GM12801 (cell line): Measurements from ENCODE around the gene EPHA4.

Experiments
- CTCF ChIP-seq: IDR thresholded peaks from one replicate; pipeline ENCODE4 v1.5.1; 2011; ENCODE audit warnings: control low read depth; ENCODE audit not compliant: insufficient read length; ENCODE audit errors: extremely low read depth

EPHA4 gene

GRCh38 chr2:221405521-221405920, 166.6 kb downstream of the EPHA4 start:
- no peak for TF ChIP-seq CTCF

GRCh38 chr2:221402072-221402471, 170.0 kb downstream of the EPHA4 start:
- TF ChIP-seq CTCF: no peak

GRCh38 chr2:221400411-221400810, 171.7 kb downstream of the EPHA4 start:
- TF ChIP-seq CTCF: no peak

GRCh38 chr2:221399183-221399582, 172.9 kb downstream of the EPHA4 start:
- no peak for TF ChIP-seq CTCF

- TF ChIP-seq CTCF: no peak
Observed at GRCh38 chr2:221397187-221397586, 174.9 kb downstream of the EPHA4 start.

GRCh38 chr2:221392228-221392881, 179.7 kb downstream of the EPHA4 start:
- TF ChIP-seq CTCF: no peak

- TF ChIP-seq CTCF: no peak
Observed at GRCh38 chr2:221390878-221391277, 181.2 kb downstream of the EPHA4 start.
